ENCODE measurements around the gene CENPB. TPM values are rescaled to one million over a fixed set of nuclear protein-coding genes. Genes with fewer than 3 reads are reported as not detected.

Gene CENPB
- polyA plus RNA-seq, 1 donor from 2014 or later = 37.9 TPM

GRCh38 chr20:3744806-3745685 lies 41.5 kb downstream of the CENPB start:
- H3K9me3 ChIP-seq (ENCODE audit: low read length) = no peaks in the 10 kb centered on the region
- no peaks in the 10 kb centered on the region for H3K9me2 ChIP-seq (ENCODE audit: insufficient read depth, low read length)
- no peaks in the 10 kb centered on the region for H3F3A ChIP-seq (ENCODE audit: insufficient read depth, low read length, poor library complexity, severe bottlenecking)
- no peak overlapping the region for H2AFZ ChIP-seq (ENCODE audit: low read depth, low read length)
- TF ChIP-seq CTCF (IDR thresholded peaks at IDR 0.05; ENCODE audit: poor library complexity, severe bottlenecking) (no peak), SMC3 (conservative IDR thresholded peaks at IDR 0.05; ENCODE audit: poor library complexity) (no peak), REST (IDR thresholded peaks at IDR 0.05; ENCODE audit: borderline replicate concordance) (no peak), TAF1 (IDR thresholded peaks at IDR 0.05; ENCODE audit: low read depth) (no peak), EP300 (conservative IDR thresholded peaks at IDR 0.05; ENCODE audit: poor library complexity, severe bottlenecking) (no peak), RAD21 (conservative IDR thresholded peaks at IDR 0.05) (no peak), EZH2 (IDR thresholded peaks at IDR 0.05; ENCODE audit: borderline replicate concordance, insufficient read depth, low read length, poor library complexity, severe bottlenecking) (no peak), POLR2AphosphoS5 (IDR thresholded peaks at IDR 0.05) (no peak), MXI1 (conservative IDR thresholded peaks at IDR 0.05; ENCODE audit: poor library complexity, severe bottlenecking) (no peak)
- peak overlapping the region; percentile 37 for H3K4me3 ChIP-seq (ENCODE audit: low read length)
- H3K27me3 ChIP-seq (ENCODE audit: insufficient read depth, low read depth, low read length) = peaks cover 40% of the 10 kb centered on the region
- no peaks in the 10 kb centered on the region for H3K79me2 ChIP-seq (replicated peaks; ENCODE audit: insufficient read depth, low read length)
- H3K36me3 ChIP-seq (ENCODE audit: insufficient read depth, low read length) = no peaks in the 10 kb centered on the region
- H4K20me1 ChIP-seq (ENCODE audit: insufficient read depth) = no peaks in the 10 kb centered on the region
- H3K9ac ChIP-seq (ENCODE audit: low read length) = no peak overlapping the region
- no peak overlapping the region for H3K27ac ChIP-seq (ENCODE audit: low read length)
- H3K4me2 ChIP-seq (ENCODE audit: low read length) = no peak overlapping the region

- Histone ChIP-seq H3K9me2 (ENCODE audit: insufficient read depth, low read length) (no peaks in the 10 kb centered on the region), H3K9ac (ENCODE audit: low read length) (no peak overlapping the region), H3K27me3 (ENCODE audit: insufficient read depth, low read depth, low read length) (peaks cover 30% of the 10 kb centered on the region), H3K4me3 (ENCODE audit: low read length) (no peak overlapping the region), H3K36me3 (ENCODE audit: insufficient read depth, low read length) (no peaks in the 10 kb centered on the region), H3F3A (ENCODE audit: insufficient read depth, low read length, poor library complexity, severe bottlenecking) (no peaks in the 10 kb centered on the region), H3K4me2 (ENCODE audit: low read length) (no peak overlapping the region), H4K20me1 (ENCODE audit: insufficient read depth) (no peaks in the 10 kb centered on the region), H2AFZ (ENCODE audit: low read depth, low read length) (no peak overlapping the region), H3K27ac (ENCODE audit: low read length) (no peak overlapping the region), H3K79me2 (replicated peaks; ENCODE audit: insufficient read depth, low read length) (no peaks in the 10 kb centered on the region), H3K9me3 (ENCODE audit: low read length) (no peaks in the 10 kb centered on the region)
- TF ChIP-seq REST (IDR thresholded peaks at IDR 0.05; ENCODE audit: borderline replicate concordance) (no peak), EZH2 (IDR thresholded peaks at IDR 0.05; ENCODE audit: borderline replicate concordance, insufficient read depth, low read length, poor library complexity, severe bottlenecking) (no peak), SMC3 (conservative IDR thresholded peaks at IDR 0.05; ENCODE audit: poor library complexity) (no peak), POLR2AphosphoS5 (IDR thresholded peaks at IDR 0.05) (no peak), EP300 (conservative IDR thresholded peaks at IDR 0.05; ENCODE audit: poor library complexity, severe bottlenecking) (no peak), TAF1 (IDR thresholded peaks at IDR 0.05; ENCODE audit: low read depth) (no peak), CTCF (IDR thresholded peaks at IDR 0.05; ENCODE audit: poor library complexity, severe bottlenecking) (no peak), RAD21 (conservative IDR thresholded peaks at IDR 0.05) (no peak), MXI1 (conservative IDR thresholded peaks at IDR 0.05; ENCODE audit: poor library complexity, severe bottlenecking) (no peak)
Observed at GRCh38 chr20:3744037-3744436, 42.5 kb downstream of the CENPB start.

Measured in neural cell (in vitro differentiated cells).